Aorta (tissue), 5 donors: Measurements from ENCODE around the gene RFPL3. TPM values are rescaled to one million over a fixed set of nuclear protein-coding genes. Genes with fewer than 3 reads are reported as not detected.
"Not testable (repeated sequence)": the region's sequence is repeated elsewhere in the genome, so short reads cannot be mapped to it uniquely, and the experiment has no call there.

ENCODE experiments used
- ATAC-seq: fragments of 200-7000 bp; cut with Tn5 transposase; one replicate; pipeline ENCODE4 v1.9.1; 2022; ENCODE audit warnings: moderate library complexity; ENCODE audit not compliant: low FRiP score
- DNase-seq, 2 donors: peaks; one replicate each; pipeline ENCODE4 v3.0.0-alpha.2; 2020
- H3K27ac ChIP-seq, 2 donors: one replicate each; pipeline ENCODE4 v1.5.1; 2013; ENCODE audit warnings: low read length in 2 of 2, mild to moderate bottlenecking in 2 of 2, moderate library complexity in 2 of 2, control low read depth in 1 of 2, inconsistent platforms in 1 of 2, low read depth in 1 of 2
- H3K27me3 ChIP-seq, 2 donors: one replicate each; pipeline ENCODE4 v1.6.1; 2013; ENCODE audit warnings: control low read depth in 1 of 2, low read length in 1 of 2, mild to moderate bottlenecking in 1 of 2, moderate library complexity in 1 of 2; ENCODE audit not compliant: insufficient read depth in 2 of 2, control insufficient read depth in 1 of 2
- H3K36me3 ChIP-seq, 2 donors: one replicate each; pipeline ENCODE4 v1.6.1; 2013; ENCODE audit warnings: control low read depth in 1 of 2, low read length in 1 of 2, mild to moderate bottlenecking in 1 of 2; ENCODE audit not compliant: insufficient read depth in 2 of 2, control insufficient read depth in 1 of 2
- H3K4me1 ChIP-seq, 2 donors: one replicate each; pipeline ENCODE4 v1.6.1; 2013; ENCODE audit warnings: low read length in 2 of 2, control low read depth in 1 of 2, mild to moderate bottlenecking in 1 of 2, moderate library complexity in 1 of 2; ENCODE audit not compliant: insufficient read depth in 2 of 2, control insufficient read depth in 1 of 2
- H3K4me3 ChIP-seq, 2 donors: one replicate each; pipeline ENCODE4 v1.5.1; 2013; ENCODE audit warnings: low read length in 2 of 2, control low read depth in 1 of 2, mild to moderate bottlenecking in 1 of 2
- H3K9me3 ChIP-seq: one replicate; pipeline ENCODE4 v1.6.1; 2013; ENCODE audit warnings: mild to moderate bottlenecking, low read length; ENCODE audit not compliant: control insufficient read depth
- WGBS, 2 donors: extraction: QIAGEN DNeasy Blood & Tissue Kit; methylation state at CpG; one replicate each; pipeline ENCODE4 v1.1.7; 2013; 5-methylcytosine and 5-hydroxymethylcytosine counted together
- intact Hi-C, 2 donors: fragments of 100-400 bp; cut with DNase I; formaldehyde crosslinking; loops; one replicate each; pipeline versions ENCODE4 v1.14.2 to v1.15.0; 2022
- polyA plus RNA-seq, 2 donors: library from polyadenylated mRNA; stranded (reverse); fragments of 200-250 nt; gene quantifications; one replicate each; pipeline ENCODE4 v1.2.3, GENCODE V29; 2013
- total RNA-seq, 2 donors: library from RNA; stranded (reverse); fragmentation: NEBNext Ultra II Directional; extraction: Animal tissue kit (Norgen Biotek cat#: 25700); gene quantifications; one replicate each; pipeline ENCODE4 v1.2.1, GENCODE V29; 2021
- donor health status: healthy with polysubstance abuse.
- donor health status: Bipolar disorder and iron deficiency.
- donor health status: DM: no; HTN: no; CAD: no.
- donor health status: DM: no; HTN: no; CAD: no.
- donor health status: DM: yes; HTN: yes; CAD: no.

Gene RFPL3
- total and polyA plus RNA-seq, 4 donors, result not detected

- no peak overlapping the region for H3K4me3 ChIP-seq
- H3K27ac ChIP-seq, result no peak overlapping the region
- DNase-seq (no peak), ATAC-seq (peak; percentile 19)
- no peaks in the 10 kb centered on the region for H3K36me3 ChIP-seq
- no peaks in the 10 kb centered on the region for H3K27me3 ChIP-seq
- intact Hi-C loops, result no loop called here
- peaks cover 3% of the 10 kb centered on the region for H3K9me3 ChIP-seq
- WGBS, 2 donors, result 83 to 85% methylated on average over 30 of the region's 30 CpGs
- H3K4me1 ChIP-seq, result no peaks in the 10 kb centered on the region
These were observed 3.0 kb upstream of the RFPL3 start for GRCh38 chr22:32354360-32355351.

GRCh38 chr22:32355760-32356159 is 1.9 kb upstream of the RFPL3 start:
- Histone ChIP-seq H3K9me3 (peaks cover 3% of the 10 kb centered on the region), H3K27me3 (no peaks in the 10 kb centered on the region), H3K36me3 (no peaks in the 10 kb centered on the region), H3K27ac (no peak overlapping the region), H3K4me1 (no peaks in the 10 kb centered on the region), H3K4me3 (no peak overlapping the region)
- DNase-seq, result no peak
- intact Hi-C loops, result no loop called here
- WGBS, 2 donors, result 72 to 79% methylated on average over 3 of the region's 3 CpGs
- no peak for ATAC-seq

- ATAC-seq, H3K9me3 ChIP-seq, intact Hi-C loops, H3K36me3 ChIP-seq, H3K27me3 ChIP-seq, DNase-seq, H3K27ac ChIP-seq, H3K4me3 ChIP-seq, H3K4me1 ChIP-seq: not testable (repeated sequence)
- WGBS, 2 donors, result 80 to 83% methylated on average over 11 of the region's 11 CpGs
These were observed 2.4 kb downstream of the RFPL3 start for GRCh38 chr22:32360096-32360495.

GRCh38 chr22:32361257-32361656 is 3.6 kb downstream of the RFPL3 start:
- Histone ChIP-seq H3K4me3 (no peak overlapping the region), H3K27me3 (no peaks in the 10 kb centered on the region), H3K9me3 (no peaks in the 10 kb centered on the region), H3K27ac (no peak overlapping the region), H3K4me1 (no peaks in the 10 kb centered on the region), H3K36me3 (no peaks in the 10 kb centered on the region)
- DNase-seq (no peak), ATAC-seq (no peak)
- intact Hi-C loops, result no loop called here
- 69 to 91% methylated on average over 2 of the region's 2 CpGs for WGBS, 2 donors

- ATAC-seq (no peak), DNase-seq (no peak)
- no peaks in the 10 kb centered on the region for H3K4me1 ChIP-seq
- WGBS, 2 donors, result 89 to 94% methylated on average over 5 of the region's 5 CpGs
- H3K9me3 ChIP-seq, result peaks cover 1% of the 10 kb centered on the region
- no peak overlapping the region for H3K27ac ChIP-seq
- no peaks in the 10 kb centered on the region for H3K36me3 ChIP-seq
- intact Hi-C loops, result no loop called here
- no peak overlapping the region for H3K4me3 ChIP-seq
- H3K27me3 ChIP-seq, result no peaks in the 10 kb centered on the region
These were observed 6.5 kb downstream of the RFPL3 start for GRCh38 chr22:32364210-32364609.

- no peak for ATAC-seq
- H3K27ac ChIP-seq, result no peak overlapping the region
- no peaks in the 10 kb centered on the region for H3K27me3 ChIP-seq
- no peaks in the 10 kb centered on the region for H3K36me3 ChIP-seq
- no peaks in the 10 kb centered on the region for H3K9me3 ChIP-seq
- DNase-seq, result no peak
- H3K4me3 ChIP-seq, result no peak overlapping the region
- 76 to 78% methylated on average over 7 of the region's 7 CpGs for WGBS, 2 donors
- intact Hi-C loops, result no loop called here
- no peaks in the 10 kb centered on the region for H3K4me1 ChIP-seq
These were observed 18.2 kb downstream of the RFPL3 start for GRCh38 chr22:32375678-32376450.

GRCh38 chr22:32376681-32377080 is 19.0 kb downstream of the RFPL3 start:
- intact Hi-C loops, result no loop called here
- WGBS, 2 donors, result 69 to 77% methylated on average over 5 of the region's 5 CpGs
- Histone ChIP-seq H3K9me3 (no peaks in the 10 kb centered on the region), H3K27ac (no peak overlapping the region), H3K4me3 (no peak overlapping the region), H3K4me1 (no peaks in the 10 kb centered on the region), H3K27me3 (no peaks in the 10 kb centered on the region), H3K36me3 (no peaks in the 10 kb centered on the region)
- DNase-seq, result no peak
- ATAC-seq, result no peak

GRCh38 chr22:32378707-32379272 is 21.1 kb downstream of the RFPL3 start:
- no peaks in the 10 kb centered on the region for H3K27me3 ChIP-seq
- no peaks in the 10 kb centered on the region for H3K36me3 ChIP-seq
- ATAC-seq (peak; percentile 29), DNase-seq (no peak)
- H3K4me3 ChIP-seq, result no peak overlapping the region
- H3K27ac ChIP-seq, result no peak overlapping the region
- intact Hi-C loops, result no loop called here
- no peaks in the 10 kb centered on the region for H3K4me1 ChIP-seq
- 50 to 57% methylated on average over 4 of the region's 4 CpGs for WGBS, 2 donors
- H3K9me3 ChIP-seq, result no peaks in the 10 kb centered on the region
